Cerebellar nuclear complex (tissue), 1 donor: ENCODE measurements around the gene GNGT2.
A peak's percentile ranks its signal among the peaks of the same experiment; 100 is the strongest.
"Not testable (repeated sequence)": the region's sequence is repeated elsewhere in the genome, so short reads cannot be mapped to it uniquely, and the experiment has no call there.

ENCODE experiments used
- DNase-seq, 2 experiments: peaks; one replicate each; lab custom pipeline; 2025; lab: John Stamatoyannopoulos, UW

Gene GNGT2

DNA sequence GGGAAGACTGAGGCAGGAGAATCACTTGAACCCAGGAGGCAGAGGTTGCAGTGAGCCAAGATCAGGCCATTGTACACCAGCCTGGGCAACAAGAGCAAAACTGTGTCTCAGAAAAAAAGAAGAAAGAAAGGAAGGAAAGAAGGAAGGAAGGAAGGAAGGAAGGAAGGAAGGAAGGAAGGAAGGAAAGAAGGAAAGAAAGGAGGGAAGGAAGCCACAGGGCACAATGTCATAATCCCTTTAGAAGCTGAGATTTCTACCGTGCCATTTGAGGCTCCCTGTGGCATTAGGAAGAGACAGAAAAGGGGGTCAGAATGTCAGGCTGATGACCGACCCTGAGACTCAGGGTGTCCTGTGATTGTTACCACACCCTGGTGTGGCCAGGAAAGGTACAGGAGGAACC is 6.6 kb downstream of the GNGT2 start:
- no peak for DNase-seq

DNA sequence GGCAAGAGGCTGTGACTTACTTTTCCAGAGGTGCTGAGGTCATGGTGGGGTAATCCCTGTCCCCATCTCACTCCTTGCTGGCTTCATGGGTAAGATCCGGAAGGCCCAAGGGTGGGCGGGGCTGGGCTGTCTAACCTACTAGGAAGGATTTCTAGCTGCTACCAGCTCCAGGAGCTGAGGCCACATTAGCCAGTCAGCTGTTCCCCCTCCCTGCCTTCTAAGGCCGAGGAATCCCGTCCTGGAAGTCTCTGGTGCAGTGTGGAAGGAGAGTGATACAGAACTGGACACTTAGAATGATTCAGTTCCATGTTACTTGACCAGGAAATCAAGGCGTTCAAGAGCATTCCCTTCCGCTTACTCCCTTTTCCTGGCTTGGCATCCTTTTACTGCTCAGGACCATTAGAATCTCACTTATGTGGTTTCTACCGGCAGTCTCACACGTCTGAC is 8.9 kb downstream of the GNGT2 start:
- DNase-seq = no peak

DNA sequence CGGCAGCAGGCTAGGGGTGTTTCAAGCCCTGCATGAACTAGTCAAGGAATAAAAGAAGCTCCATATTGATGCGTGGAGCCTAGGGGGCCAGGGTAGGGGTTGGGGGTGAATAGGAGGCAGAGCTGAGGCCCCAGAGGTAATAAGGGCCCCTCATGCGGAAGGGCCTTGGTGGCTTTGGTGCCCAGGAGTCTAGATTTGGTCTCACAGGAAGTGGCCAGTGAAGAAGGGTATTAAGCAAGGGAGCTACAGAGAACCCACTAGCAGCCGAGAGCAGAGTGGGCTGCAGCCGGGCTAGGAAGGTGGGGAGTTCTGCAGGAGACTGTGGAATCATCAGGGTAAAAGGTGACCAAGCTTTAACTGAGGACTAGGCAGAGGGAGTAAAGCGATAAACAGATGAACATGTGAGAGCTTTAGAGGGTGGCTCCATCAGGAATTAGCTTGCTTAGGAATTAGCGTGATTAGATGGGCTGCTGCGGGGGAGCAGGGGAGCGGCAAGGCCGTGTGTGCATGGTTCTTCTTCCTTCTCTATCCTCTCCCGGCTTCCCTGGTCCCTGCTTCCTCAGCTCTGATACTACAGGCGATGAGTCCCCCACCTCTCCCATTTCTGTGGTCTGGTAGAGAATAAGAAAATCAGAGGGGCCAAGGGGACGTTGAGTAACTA is 9.8 kb downstream of the GNGT2 start:
- DNase-seq = no peak

DNA sequence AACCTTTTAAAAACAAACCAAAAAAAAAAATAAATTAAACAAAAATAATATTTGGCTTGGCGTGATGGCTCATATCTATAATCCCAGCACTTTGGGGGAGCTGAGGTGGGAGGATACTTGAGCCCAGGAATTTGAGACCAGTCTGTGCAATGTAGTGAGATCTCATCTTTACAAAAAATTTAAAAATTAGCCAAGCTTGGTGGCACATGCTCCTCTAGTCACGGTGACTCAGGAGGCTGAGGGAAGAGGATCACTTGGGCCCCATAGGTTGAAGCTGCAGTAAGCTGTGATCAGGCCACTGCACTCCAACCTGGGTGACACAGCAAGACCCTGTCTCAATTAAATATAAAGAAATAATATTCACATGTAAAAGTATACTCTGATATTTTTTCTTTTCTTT is 12.2 kb downstream of the GNGT2 start:
- DNase-seq = no peak

DNA sequence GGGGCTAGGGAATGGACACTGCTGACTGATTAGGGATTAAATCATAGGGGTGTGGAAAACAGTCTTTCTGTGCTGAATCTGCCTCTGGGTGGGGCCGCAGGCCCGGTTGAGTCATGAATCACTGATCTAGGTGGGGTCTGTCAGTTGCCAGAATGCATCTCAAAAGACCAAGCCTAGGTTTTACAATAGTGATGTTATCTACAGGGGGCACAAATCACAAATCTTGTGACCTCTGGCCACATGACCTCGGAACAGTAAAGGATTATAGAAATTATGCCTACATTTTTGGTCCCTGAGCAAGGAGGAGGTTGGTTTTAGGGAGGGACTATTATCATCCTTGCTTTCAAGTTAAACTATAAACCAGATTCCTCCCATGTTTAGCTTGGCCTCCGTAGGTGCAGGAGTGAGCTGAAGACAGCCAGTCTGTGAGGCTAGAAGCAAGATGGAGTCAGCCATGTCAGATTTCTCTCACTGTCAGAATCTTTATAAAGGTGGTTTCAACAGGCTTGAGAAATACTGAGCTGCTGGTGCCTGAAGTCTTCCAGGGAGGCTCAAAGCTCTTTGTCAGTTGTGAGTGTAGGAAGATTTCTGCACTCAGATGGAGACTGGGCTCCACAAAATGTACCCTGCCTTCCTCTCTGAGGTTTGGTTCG is 12.9 kb downstream of the GNGT2 start:
- DNase-seq = no peak

DNA sequence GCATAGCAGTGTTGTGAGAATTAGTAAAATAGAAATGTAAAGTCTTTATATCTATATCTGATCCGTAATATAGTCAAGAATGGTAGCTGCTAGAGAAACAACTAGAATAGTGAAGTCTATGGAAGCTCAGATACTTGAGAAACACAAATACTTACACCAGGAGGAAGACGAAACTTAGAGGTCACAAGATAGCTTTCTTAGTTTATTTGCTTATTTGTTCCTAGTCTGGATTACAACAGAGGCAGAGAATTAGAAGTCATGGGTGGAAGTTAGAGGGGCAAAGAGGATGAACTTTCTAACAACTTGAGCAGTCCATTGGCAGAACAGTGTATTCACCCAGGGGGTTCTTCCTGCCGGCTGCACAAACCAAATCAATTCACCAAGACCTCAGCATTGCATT is 13.9 kb downstream of the GNGT2 start:
- DNase-seq = no peak

DNA sequence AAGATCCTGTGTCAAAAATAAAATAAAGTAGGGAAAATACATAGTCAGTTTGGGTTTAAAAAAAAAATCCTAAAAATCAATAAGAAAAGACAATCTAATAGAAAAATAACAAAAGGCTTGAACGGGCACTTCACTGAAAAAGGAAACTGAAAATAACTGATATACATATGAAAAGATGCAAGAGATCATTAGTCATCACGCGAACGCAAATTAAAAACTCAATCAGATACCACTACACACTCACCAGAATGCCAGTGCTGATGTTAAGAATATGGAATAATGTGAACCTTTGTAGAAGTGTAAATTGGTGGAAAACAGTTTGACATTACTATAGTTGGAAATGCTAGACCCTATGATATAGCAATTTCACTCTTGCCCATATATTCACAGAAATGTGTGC is 14.6 kb downstream of the GNGT2 start:
- DNase-seq = no peak

DNA sequence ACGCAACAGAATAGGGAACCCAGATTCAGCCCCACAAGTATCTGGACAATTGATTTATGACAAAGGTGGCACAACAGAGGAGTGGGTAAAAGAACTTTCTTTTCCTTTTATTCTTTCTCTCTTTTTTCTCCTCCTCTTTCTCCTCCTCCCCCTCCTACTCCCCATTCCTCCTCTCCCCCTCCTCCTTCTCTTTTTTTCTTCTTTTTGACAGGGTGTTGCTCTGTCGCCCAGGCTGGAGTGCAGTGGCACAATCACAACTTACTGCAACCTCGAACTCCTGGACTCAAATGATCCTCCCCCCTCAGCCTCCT is 16.1 kb downstream of the GNGT2 start:
- no peak for DNase-seq

DNA sequence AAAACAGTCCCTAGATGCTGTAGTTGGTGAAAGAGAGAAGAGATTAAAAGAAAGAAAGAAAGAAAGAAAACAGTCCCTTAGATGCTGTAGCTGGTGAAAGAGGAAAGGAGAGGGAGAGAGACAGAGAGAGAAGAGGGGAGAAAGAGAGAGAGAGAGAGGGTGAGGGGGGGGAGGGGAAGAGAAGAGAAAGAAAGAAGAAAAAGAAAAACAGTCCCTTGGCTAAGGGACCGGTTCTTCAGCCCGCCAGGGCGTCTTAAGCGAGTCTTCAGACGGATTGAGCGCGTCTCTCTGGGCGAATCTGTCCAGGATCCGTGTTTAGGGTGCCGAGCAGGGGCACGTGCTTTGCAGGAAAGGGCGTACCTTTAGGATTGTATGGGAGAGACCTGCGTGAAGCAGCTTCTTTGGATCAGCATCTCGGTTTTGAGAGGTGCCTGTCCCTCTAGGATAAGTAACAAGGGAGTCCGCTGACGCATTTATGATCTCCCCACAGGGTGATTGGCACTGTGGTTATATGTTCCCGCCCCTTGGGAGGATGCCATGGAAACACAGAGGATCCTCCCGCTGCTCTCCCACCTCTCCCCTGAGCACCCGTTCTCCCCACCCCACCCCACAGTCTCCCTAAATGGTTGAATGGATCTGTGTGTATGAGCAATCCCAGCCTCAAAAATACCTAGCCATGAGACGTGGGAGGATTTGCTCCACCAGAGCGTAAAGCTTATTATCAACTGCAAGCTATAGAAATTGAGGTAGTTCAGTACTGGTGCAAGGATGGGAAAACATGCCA is 16.7 kb downstream of the GNGT2 start:
- DNase-seq = peak in 1 of 2 experiments; percentile 25

DNA sequence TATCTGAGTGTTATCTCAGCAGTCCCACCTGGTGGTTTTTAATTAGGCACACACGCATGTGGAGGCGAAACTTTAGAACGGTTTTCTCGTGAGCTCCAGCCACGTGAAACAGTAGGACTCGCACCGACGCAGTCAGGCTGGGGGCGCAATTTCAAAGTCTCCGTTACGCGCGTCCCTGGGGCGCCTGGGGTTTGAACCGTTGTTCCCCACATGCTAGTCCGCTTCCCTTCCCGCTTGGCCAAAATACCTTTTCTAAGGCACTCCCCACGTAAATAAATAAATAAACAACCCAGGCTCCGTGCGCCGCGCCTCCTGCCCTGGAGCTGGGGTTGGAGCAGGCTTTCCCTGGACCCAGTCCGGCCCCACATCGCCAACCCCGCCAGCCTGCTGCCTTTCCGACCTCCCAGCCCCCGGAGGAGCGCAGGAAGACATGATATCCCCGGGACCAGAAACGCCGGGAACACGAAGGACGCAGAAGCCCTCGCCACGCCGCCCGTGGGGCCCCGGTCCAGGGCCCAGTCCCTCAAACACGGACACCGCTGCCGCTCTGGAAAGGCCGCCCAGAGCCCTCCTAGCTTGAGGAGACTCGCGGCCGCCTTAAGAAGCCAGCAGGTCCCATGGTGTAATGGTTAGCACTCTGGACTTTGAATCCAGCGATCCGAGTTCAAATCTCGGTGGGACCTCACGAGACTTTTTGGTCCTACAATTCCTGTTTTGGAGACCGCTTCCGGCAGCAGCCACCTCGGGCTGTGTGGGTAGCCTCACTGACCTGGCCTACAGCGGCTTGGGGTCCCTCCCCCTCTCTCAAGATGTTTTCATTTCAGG is 18.2 kb downstream of the GNGT2 start:
- peak; percentile 30 to 90 for DNase-seq

DNA sequence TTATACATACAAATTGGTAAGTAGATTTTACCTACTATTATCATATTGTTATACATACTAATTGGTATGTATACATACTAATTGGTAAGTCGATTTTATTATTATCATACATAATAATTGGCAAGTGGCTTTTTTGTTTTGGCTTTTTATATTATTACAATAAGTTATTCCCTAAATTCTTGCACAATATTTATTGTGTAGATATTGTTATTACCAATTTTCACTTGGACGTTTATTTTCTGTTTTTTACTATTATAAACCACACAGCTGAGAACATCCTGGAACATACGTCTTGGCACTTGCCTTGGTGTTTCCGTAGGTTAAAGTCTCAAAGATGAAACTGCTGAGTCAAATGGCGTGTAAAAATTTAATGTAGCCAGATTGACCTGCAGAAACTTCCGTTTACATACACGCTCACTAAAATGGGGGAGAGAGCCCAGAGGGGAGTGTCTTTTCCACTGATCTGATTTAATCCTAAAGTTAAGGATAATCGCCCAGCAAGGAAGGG is 18.9 kb downstream of the GNGT2 start:
- no peak for DNase-seq

DNA sequence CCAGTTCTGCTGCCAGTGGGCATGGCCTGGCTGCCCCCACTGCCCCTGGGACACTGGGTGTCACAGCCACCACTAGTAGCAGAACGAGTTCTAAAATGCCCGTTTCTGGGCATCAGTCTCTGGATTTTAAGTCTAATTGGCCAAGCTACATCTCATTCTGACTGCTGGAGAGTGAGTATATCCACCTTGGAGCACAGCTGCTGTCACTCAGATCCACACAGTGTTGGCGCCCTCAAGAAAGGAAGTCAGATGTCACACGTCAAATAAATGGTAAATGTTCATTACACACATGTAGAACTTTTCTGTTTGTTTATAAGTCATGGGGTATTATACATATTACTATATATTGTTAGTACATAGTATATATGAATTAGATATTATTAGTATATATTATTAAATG is 19.4 kb downstream of the GNGT2 start:
- DNase-seq = no peak

DNA sequence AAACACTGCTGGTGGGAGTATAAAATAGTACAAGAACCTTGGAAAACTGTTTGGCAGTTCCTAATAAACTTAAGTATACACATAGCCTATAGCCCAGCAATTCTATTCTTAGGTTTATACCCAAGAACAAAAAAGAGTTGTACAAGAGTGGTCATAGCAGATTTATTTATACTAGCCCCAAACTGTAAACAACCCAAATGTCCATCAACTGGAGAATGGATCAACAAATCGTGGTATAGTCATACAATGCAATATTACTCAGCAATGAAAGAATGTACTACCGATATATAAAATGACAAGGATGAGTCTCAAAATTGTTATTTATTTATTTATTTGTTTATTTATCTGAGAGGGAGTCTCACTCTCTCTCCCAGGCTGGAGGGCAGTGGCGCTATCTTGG is 23.1 kb downstream of the GNGT2 start:
- DNase-seq = no peak

DNA sequence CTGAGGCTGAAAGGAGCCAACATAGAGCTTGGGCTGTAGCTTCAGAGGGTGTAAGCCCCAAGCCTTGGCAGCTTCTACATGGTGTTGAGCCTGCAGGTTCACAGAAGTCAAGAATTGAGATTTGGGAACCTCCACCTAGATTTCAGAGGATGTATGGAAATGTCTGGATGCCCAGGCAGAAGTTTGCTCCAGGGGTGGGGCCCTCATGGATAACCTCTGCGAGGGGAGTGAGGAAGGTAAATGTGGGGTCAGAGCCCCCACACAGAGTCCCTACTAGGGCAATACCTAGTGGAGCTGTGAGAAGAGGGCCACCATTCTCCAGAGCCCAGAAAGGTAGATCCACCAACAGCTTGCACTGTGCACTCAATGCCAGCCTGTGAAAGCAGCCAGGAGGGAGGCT is 25.0 kb downstream of the GNGT2 start:
- DNase-seq = not testable (repeated sequence)

DNA sequence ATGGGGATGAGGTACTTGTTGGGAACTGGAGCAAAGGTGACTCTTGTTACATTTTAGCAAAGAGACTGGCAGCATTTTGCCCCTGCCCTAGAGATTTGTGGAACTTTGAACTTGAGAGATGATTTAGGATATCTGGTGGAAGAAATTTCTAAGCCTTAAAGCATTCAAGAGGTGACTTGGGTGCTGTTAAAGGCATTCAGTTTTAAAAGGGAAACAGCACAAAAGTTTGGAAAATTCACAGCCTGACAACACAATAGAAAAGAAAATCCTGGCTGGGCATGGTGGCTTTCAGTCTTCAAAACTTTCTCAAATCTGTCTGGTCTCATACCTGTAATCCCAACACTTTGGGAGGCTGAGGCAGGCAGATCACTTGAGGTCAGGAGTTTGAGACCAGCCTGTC is 25.9 kb downstream of the GNGT2 start:
- not testable (repeated sequence) for DNase-seq

DNA sequence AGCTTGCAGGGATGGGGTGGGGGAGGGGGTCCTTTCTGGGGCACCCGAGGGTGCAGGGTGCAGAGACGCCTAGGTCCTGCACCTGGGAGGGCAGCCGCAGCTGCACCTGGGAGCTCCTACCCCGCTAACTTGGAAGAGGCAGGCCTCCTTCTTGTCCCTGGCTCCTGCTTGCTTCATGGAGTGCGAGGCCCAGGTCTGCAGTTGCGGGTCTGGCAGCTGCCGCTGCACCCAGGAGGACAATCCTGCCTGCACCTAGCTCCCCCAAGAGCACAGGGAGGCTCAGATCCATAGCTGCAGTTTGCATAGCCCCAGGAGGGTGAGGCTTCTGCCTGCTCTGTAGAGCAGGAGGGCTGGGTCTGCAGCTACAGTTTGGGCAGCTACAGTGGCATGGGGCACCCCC is 26.6 kb downstream of the GNGT2 start:
- no peak for DNase-seq

DNA sequence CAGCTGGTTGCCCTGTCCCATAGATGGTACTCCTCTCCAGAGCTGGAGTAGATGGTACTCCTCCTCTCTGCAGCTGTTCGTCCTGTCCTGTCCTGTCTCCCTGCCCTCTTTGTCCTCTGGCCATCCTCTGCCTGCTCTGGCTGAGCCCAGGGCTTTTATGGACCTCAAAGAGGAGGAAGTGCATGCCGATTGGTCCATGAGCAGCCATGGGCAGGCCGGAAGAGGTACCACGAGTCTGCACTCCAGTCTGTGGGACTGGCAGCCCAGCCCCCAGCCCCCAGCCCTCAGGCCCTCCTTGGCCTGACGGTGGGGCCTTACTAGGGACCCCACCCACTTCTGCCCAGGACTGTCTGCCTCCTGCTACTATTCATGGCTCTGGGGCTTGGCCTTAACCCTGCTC is 27.0 kb downstream of the GNGT2 start:
- DNase-seq = no peak

DNA sequence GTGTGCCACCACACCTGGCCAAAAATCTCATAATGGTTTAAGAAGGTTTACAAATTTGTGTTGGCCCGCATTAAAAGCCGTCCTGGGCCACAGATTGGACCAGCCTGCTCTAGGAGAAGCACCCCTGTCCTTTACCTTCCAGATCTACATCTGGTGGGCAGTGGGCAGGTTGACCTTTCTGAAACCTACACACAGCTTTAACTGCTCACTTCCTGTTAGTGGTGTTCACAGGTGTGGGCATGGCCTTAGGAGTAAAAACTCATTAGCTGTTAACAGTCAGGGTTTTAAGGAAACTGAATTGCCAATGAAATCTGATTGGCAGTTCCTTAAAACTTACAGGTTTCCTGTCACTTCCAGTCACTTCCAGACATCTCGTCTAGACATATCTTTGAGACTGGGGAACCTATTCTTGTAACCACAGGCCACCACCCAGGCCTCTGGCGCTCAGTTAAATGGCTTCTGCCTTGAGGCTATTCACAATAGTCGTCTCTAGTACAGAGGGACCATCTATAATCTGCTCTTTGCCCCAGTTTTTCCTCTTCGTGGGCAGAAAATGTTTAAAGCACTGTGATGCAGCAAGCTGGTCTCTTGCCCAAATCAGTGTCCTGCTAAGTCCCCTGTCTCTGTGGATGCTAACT is 29.3 kb downstream of the GNGT2 start:
- DNase-seq = no peak

DNA sequence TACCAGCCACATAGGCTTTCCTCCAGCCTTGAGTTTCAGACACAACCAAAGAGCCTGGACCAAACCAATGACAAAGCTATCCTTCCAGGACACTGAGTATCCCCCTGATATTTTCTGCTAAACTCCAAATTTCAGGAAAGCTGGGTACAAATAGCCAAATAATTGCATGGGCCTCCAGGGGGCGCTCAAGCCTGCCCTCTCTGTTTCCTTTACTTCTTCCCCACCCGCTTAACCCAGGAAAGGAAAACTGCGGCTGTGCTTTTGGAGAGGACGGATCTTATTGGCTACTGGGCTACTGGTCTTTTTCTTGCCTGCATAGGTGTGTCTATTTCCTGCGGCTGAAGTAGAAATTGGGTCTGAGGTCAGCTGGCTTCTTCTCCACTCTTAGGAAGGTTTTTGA is 30.1 kb downstream of the GNGT2 start:
- no peak for DNase-seq

DNA sequence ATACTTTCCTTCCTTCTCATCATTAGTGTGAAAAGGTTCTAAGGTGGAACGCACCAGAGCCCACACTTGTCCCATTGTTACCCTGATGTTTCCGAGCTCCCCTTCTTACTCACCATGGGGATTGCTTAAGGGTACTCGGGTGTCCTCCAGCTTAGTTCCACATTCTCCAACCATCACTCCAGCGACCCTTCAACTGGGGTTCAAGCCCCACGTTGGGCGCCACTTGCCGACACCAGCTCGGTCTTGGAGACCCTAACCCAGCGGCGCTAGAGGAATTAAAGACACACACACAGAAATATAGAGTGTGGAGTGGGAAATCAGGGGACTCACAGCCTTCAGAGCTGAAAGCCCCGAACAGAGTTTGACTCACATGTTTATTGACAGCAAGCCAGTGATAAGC is 34.4 kb downstream of the GNGT2 start:
- DNase-seq = not testable (repeated sequence)

DNA sequence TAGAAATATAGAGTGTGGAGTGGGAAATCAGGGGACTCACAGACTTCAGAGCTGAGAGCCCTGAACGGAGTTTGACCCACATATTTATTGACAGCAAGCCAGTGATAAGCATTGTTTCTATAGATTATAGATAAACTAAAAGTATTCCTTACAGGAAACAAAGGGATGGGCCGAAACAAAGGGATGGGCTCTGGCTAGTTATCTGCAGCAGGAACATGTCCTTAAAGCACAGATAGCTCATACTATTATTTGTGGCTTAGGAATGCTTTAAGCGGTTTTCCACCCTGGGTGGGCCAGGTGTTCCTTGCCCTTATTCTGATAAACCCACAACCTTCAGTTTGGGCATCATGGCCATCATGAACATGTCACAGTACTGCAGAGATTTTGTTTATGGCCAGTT is 39.7 kb downstream of the GNGT2 start:
- DNase-seq = not testable (repeated sequence)

DNA sequence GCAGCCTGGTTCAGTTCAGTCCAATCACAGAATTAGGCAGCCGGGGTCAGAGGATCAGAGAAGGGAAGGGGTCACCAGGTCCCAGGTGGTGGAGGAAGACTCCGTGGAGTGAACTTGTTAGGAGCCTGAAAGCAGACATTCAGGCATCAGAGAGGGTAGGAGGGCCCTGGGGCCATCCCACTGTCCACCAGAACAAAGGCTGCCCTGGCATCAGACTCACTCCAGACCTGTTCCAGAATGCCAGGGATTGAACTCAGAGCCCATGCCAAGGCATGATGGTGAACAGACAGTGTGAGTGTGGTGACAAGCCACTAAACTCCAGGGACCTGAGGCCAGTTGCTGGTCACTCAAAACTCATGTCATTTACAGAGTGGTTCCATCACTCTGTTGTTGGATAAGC is 40.2 kb downstream of the GNGT2 start:
- no peak for DNase-seq
